ENCODE data around the gene MDGA2.

GRCh38 chr14:47705683-47706082 is 30.3 kb upstream of the MDGA2 start:
- no peak for TF ChIP-seq BHLHE40 (IDR thresholded peaks at IDR 0.05; ENCODE audit: low read depth, low read length)
- TF ChIP-seq RAD21 (IDR thresholded peaks at IDR 0.05; ENCODE audit: low read length): no peak
- no peak for TF ChIP-seq RFX5 (IDR thresholded peaks at IDR 0.05; ENCODE audit: low read depth, low read length)
- no peak for TF ChIP-seq MXI1 (IDR thresholded peaks at IDR 0.05; ENCODE audit: borderline replicate concordance, low read depth, low read length)
- no peak for TF ChIP-seq CTCF (conservative IDR thresholded peaks at IDR 0.05; ENCODE audit: low read depth, low read length)
- TF ChIP-seq SMC3 (IDR thresholded peaks at IDR 0.05; ENCODE audit: low read depth, low read length): no peak
- TF ChIP-seq CHD1 (IDR thresholded peaks at IDR 0.05; ENCODE audit: low read depth, low read length): no peak
- TF ChIP-seq POLR2A (IDR thresholded peaks at IDR 0.05; ENCODE audit: low read depth, low read length): no peak
- no peak for TF ChIP-seq CEBPB (IDR thresholded peaks at IDR 0.05; ENCODE audit: low read depth, low read length)

Data from IMR-90 (cell line).